ENCODE results near the gene FAM89A. TPM values are rescaled to one million over a fixed set of nuclear protein-coding genes. Genes with fewer than 3 reads are reported as not detected.
"Not testable (repeated sequence)": the region's sequence is repeated elsewhere in the genome, so short reads cannot be mapped to it uniquely, and the experiment has no call there.

FAM89A gene
- total RNA-seq, 5 donors from 2014 or later (not counting 1 experiment from before 2014, with no cell fraction given) = 3.0 to 9.5 (median 7.6) TPM

GRCh38 chr1:231022543-231022942 is 17.5 kb downstream of the FAM89A start:
- H3K4me3 Mint-ChIP-seq; POLR2A ChIA-PET; H3K27ac Mint-ChIP-seq; CTCF ChIA-PET; H3K27me3 Mint-ChIP-seq; DNase-seq; H3K4me1 ChIP-seq (ENCODE audit: control insufficient read depth in 1 of 2, extremely low read depth in 1 of 2, insufficient read depth in 2 of 2, low read length in 2 of 2); H3K27ac ChIP-seq (ENCODE audit: low read length); H3K27me3 ChIP-seq (replicated peaks in 1 of 2; ENCODE audit: control insufficient read depth in 2 of 2, extremely low read depth in 1 of 2, insufficient read depth in 2 of 2, low read length in 1 of 2); H3K4me3 ChIP-seq (ENCODE audit: control insufficient read depth in 1 of 2, extremely low read depth in 1 of 2, low read length in 1 of 2); H3K9me3 Mint-ChIP-seq; H3K36me3 ChIP-seq (ENCODE audit: control insufficient read depth in 2 of 2, extremely low read depth in 1 of 2, insufficient read depth in 1 of 2, low read length in 1 of 2); ATAC-seq (replicated peaks in 1 of 4); H3K9me3 ChIP-seq: not testable (repeated sequence)
- 88% methylated on average over 5 of the region's 7 CpGs for WGBS (ENCODE audit: insufficient coverage)
- H3K36me3 Mint-ChIP-seq = peaks cover 15% of the 10 kb centered on the region
- H3K4me1 Mint-ChIP-seq = peaks cover 8 to 15% (median 8%) of the 10 kb centered on the region in 3 donors

- POLR2A ChIA-PET = no interaction called here
- Histone ChIP-seq H3K36me3 (ENCODE audit: control insufficient read depth in 2 of 2, extremely low read depth in 1 of 2, insufficient read depth in 1 of 2, low read length in 1 of 2) (no peaks in the 10 kb centered on the region), H3K27ac (ENCODE audit: low read length) (no peak overlapping the region), H3K27me3 (replicated peaks in 1 of 2; ENCODE audit: control insufficient read depth in 2 of 2, extremely low read depth in 1 of 2, insufficient read depth in 2 of 2, low read length in 1 of 2) (no peaks in the 10 kb centered on the region), H3K9me3 (no peaks in the 10 kb centered on the region), H3K4me1 (ENCODE audit: control insufficient read depth in 1 of 2, extremely low read depth in 1 of 2, insufficient read depth in 2 of 2, low read length in 2 of 2) (peaks cover 0 to 2% of the 10 kb centered on the region in 2 experiments), H3K4me3 (ENCODE audit: control insufficient read depth in 1 of 2, extremely low read depth in 1 of 2, low read length in 1 of 2) (no peak overlapping the region)
- CTCF ChIA-PET = no interaction called here
- Mint-ChIP-seq H3K4me1 (peaks cover 8 to 10% (median 8%) of the 10 kb centered on the region in 3 donors), H3K27me3 (no peaks in the 10 kb centered on the region), H3K36me3 (peaks cover 15% of the 10 kb centered on the region), H3K9me3 (no peaks in the 10 kb centered on the region), H3K4me3 (no peak overlapping the region), H3K27ac (no peak overlapping the region)
- no peak for DNase-seq
- ATAC-seq (replicated peaks in 1 of 4) = no peak
- whole genome bisulfite sequencing (ENCODE audit: insufficient coverage) = 88% methylated on average over 12 of the region's 12 CpGs
Measured at GRCh38 chr1:231021540-231022031, 18.5 kb downstream of the FAM89A start.

DNA sequence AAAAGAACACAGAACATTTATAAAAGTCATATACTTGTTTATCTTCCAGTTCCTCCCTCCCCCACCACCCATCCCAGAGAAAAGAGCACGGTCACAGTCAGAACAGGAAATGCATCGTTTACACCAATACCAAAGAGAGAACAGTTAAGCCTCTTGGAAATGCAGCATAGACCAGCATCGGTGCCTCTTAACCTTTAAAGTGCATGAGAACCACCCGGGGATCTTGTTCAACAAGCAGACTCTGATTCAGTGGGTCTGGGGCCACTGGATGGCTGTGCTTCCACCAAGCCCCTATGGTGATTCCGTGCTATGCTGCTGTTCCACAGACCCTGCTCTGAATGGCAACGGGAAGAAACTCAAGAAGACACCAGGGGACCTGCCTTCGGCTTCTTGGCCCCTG is 19.2 kb downstream of the FAM89A start:
- DNase-seq = peak in 1 of 35 experiments; percentile 30
- H3K36me3 ChIP-seq (ENCODE audit: control insufficient read depth in 2 of 2, extremely low read depth in 1 of 2, insufficient read depth in 1 of 2, low read length in 1 of 2) = no peaks in the 10 kb centered on the region
- no peaks in the 10 kb centered on the region for H3K27me3 ChIP-seq (replicated peaks in 1 of 2; ENCODE audit: control insufficient read depth in 2 of 2, extremely low read depth in 1 of 2, insufficient read depth in 2 of 2, low read length in 1 of 2)
- no peaks in the 10 kb centered on the region for H3K9me3 ChIP-seq
- POLR2A ChIA-PET = no interaction called here
- no peak for ATAC-seq (replicated peaks in 1 of 4)
- no peak overlapping the region for H3K4me3 Mint-ChIP-seq
- H3K4me1 Mint-ChIP-seq = peaks cover 8 to 10% (median 8%) of the 10 kb centered on the region in 3 donors
- peak overlapping the region in 1 of 2 donors; percentile 79 for H3K27ac Mint-ChIP-seq
- no peaks in the 10 kb centered on the region for H3K27me3 Mint-ChIP-seq
- H3K27ac ChIP-seq (ENCODE audit: low read length) = no peak overlapping the region
- no peaks in the 10 kb centered on the region for H3K9me3 Mint-ChIP-seq
- CTCF ChIA-PET = no interaction called here
- WGBS (ENCODE audit: insufficient coverage) = 57% methylated on average over 6 of the region's 7 CpGs
- H3K4me3 ChIP-seq (ENCODE audit: control insufficient read depth in 1 of 2, extremely low read depth in 1 of 2, low read length in 1 of 2) = no peak overlapping the region
- peaks cover 0 to 2% of the 10 kb centered on the region in 2 experiments for H3K4me1 ChIP-seq (ENCODE audit: control insufficient read depth in 1 of 2, extremely low read depth in 1 of 2, insufficient read depth in 2 of 2, low read length in 2 of 2)
- H3K36me3 Mint-ChIP-seq = peaks cover 15% of the 10 kb centered on the region

- H3K27me3 Mint-ChIP-seq = no peaks in the 10 kb centered on the region
- Histone ChIP-seq H3K27ac (ENCODE audit: low read length) (no peak overlapping the region), H3K27me3 (replicated peaks in 1 of 2; ENCODE audit: control insufficient read depth in 2 of 2, extremely low read depth in 1 of 2, insufficient read depth in 2 of 2, low read length in 1 of 2) (no peaks in the 10 kb centered on the region), H3K4me1 (ENCODE audit: control insufficient read depth in 1 of 2, extremely low read depth in 1 of 2, insufficient read depth in 2 of 2, low read length in 2 of 2) (peaks cover 0 to 2% of the 10 kb centered on the region in 2 experiments), H3K9me3 (no peaks in the 10 kb centered on the region), H3K36me3 (ENCODE audit: control insufficient read depth in 2 of 2, extremely low read depth in 1 of 2, insufficient read depth in 1 of 2, low read length in 1 of 2) (no peaks in the 10 kb centered on the region), H3K4me3 (ENCODE audit: control insufficient read depth in 1 of 2, extremely low read depth in 1 of 2, low read length in 1 of 2) (no peak overlapping the region)
- H3K4me3 Mint-ChIP-seq = peak overlapping the region; percentile 32 to 76 (median 72)
- ChIA-PET CTCF (no interaction called here), POLR2A (no interaction called here)
- peaks cover 15% of the 10 kb centered on the region for H3K36me3 Mint-ChIP-seq
- peak in 2 of 35 experiments; percentile 8 to 32 for DNase-seq
- H3K27ac Mint-ChIP-seq = peak overlapping the region in 1 of 2 donors; percentile 79
- H3K4me1 Mint-ChIP-seq = peaks cover 8 to 10% (median 8%) of the 10 kb centered on the region in 3 donors
- ATAC-seq (replicated peaks in 1 of 4) = peak in 2 of 4 experiments; percentile 39 to 71
- WGBS (ENCODE audit: insufficient coverage) = 77% methylated on average over 13 of the region's 14 CpGs
- H3K9me3 Mint-ChIP-seq = no peaks in the 10 kb centered on the region
Measured at GRCh38 chr1:231020139-231020601, 19.9 kb downstream of the FAM89A start.

- peak overlapping the region in 1 of 2 donors; percentile 79 for H3K27ac Mint-ChIP-seq
- no peaks in the 10 kb centered on the region for H3K27me3 ChIP-seq (replicated peaks in 1 of 2; ENCODE audit: control insufficient read depth in 2 of 2, extremely low read depth in 1 of 2, insufficient read depth in 2 of 2, low read length in 1 of 2)
- ATAC-seq (replicated peaks in 1 of 4) = no peak
Measured at GRCh38 chr1:231019711-231020110, 20.3 kb downstream of the FAM89A start.

GRCh38 chr1:231016966-231017365 is 23.1 kb downstream of the FAM89A start:
- H3K9me3 ChIP-seq = no peaks in the 10 kb centered on the region
- peaks cover 0 to 2% of the 10 kb centered on the region in 2 experiments for H3K4me1 ChIP-seq (ENCODE audit: control insufficient read depth in 1 of 2, extremely low read depth in 1 of 2, insufficient read depth in 2 of 2, low read length in 2 of 2)
- POLR2A ChIA-PET = no interaction called here
- H3K4me1 Mint-ChIP-seq = peaks cover 8 to 10% (median 8%) of the 10 kb centered on the region in 3 donors
- no peak overlapping the region for H3K27ac Mint-ChIP-seq
- no peak overlapping the region for H3K4me3 ChIP-seq (ENCODE audit: control insufficient read depth in 1 of 2, extremely low read depth in 1 of 2, low read length in 1 of 2)
- H3K4me3 Mint-ChIP-seq = no peak overlapping the region
- ATAC-seq (replicated peaks in 1 of 4) = no peak
- no peak overlapping the region for H3K27ac ChIP-seq (ENCODE audit: low read length)
- 79% methylated on average over 2 of the region's 5 CpGs for WGBS (ENCODE audit: insufficient coverage)
- H3K27me3 ChIP-seq (replicated peaks in 1 of 2; ENCODE audit: control insufficient read depth in 2 of 2, extremely low read depth in 1 of 2, insufficient read depth in 2 of 2, low read length in 1 of 2) = no peaks in the 10 kb centered on the region
- H3K9me3 Mint-ChIP-seq = no peaks in the 10 kb centered on the region
- CTCF ChIA-PET = no interaction called here
- H3K36me3 ChIP-seq (ENCODE audit: control insufficient read depth in 2 of 2, extremely low read depth in 1 of 2, insufficient read depth in 1 of 2, low read length in 1 of 2) = no peaks in the 10 kb centered on the region
- no peaks in the 10 kb centered on the region for H3K27me3 Mint-ChIP-seq
- no peak for DNase-seq
- peaks cover 15% of the 10 kb centered on the region for H3K36me3 Mint-ChIP-seq

More at GRCh38 chr1:231019711-231020110, 20.3 kb downstream of the FAM89A start:
- no peak for DNase-seq
- Histone ChIP-seq H3K27ac (ENCODE audit: low read length) (no peak overlapping the region), H3K4me1 (ENCODE audit: control insufficient read depth in 1 of 2, extremely low read depth in 1 of 2, insufficient read depth in 2 of 2, low read length in 2 of 2) (peaks cover 0 to 2% of the 10 kb centered on the region in 2 experiments), H3K36me3 (ENCODE audit: control insufficient read depth in 2 of 2, extremely low read depth in 1 of 2, insufficient read depth in 1 of 2, low read length in 1 of 2) (no peaks in the 10 kb centered on the region), H3K9me3 (no peaks in the 10 kb centered on the region), H3K4me3 (ENCODE audit: control insufficient read depth in 1 of 2, extremely low read depth in 1 of 2, low read length in 1 of 2) (no peak overlapping the region)
- Mint-ChIP-seq H3K9me3 (no peaks in the 10 kb centered on the region), H3K4me3 (peak overlapping the region in 2 of 3 donors; percentile 32 to 72), H3K36me3 (peaks cover 15% of the 10 kb centered on the region), H3K27me3 (no peaks in the 10 kb centered on the region), H3K4me1 (peaks cover 8 to 10% (median 8%) of the 10 kb centered on the region in 3 donors)
- ChIA-PET CTCF (interaction anchor here in 1 of 2 donors (0.7 kb wide), 1 partner anchor 1277 kb away, joined by 6 read pairs; no protein-coding TSS in a partner anchor), POLR2A (no interaction called here)
- WGBS (ENCODE audit: insufficient coverage) = 92% methylated on average over 11 of the region's 14 CpGs
